ENCODE results near the gene MST1.
A peak's percentile ranks its signal among the peaks of the same experiment; 100 is the strongest.

Gene MST1

GRCh38 chr3:49705390-49705960, 16.2 kb upstream of the MST1 start:
- no peak for TF ChIP-seq CTCF (IDR thresholded peaks at IDR 0.05; ENCODE audit: extremely low read depth, missing control alignments)
- DNase-seq (ENCODE audit: low spot score): no peak

- no peak for TF ChIP-seq CTCF (IDR thresholded peaks at IDR 0.05; ENCODE audit: extremely low read depth, missing control alignments)
- DNase-seq (ENCODE audit: low spot score): no peak
Measured at GRCh38 chr3:49704629-49705028, 15.4 kb upstream of the MST1 start.

- TF ChIP-seq CTCF (IDR thresholded peaks at IDR 0.05; ENCODE audit: extremely low read depth, missing control alignments): no peak
- no peak for DNase-seq (ENCODE audit: low spot score)
Measured at GRCh38 chr3:49703956-49704355, 14.7 kb upstream of the MST1 start.

GRCh38 chr3:49703443-49703927, 14.2 kb upstream of the MST1 start:
- peak; percentile 92 for DNase-seq (ENCODE audit: low spot score)
- TF ChIP-seq CTCF (IDR thresholded peaks at IDR 0.05; ENCODE audit: extremely low read depth, missing control alignments): peak; percentile 80

GRCh38 chr3:49702672-49703071, 13.4 kb upstream of the MST1 start:
- no peak for DNase-seq (ENCODE audit: low spot score)
- TF ChIP-seq CTCF (IDR thresholded peaks at IDR 0.05; ENCODE audit: extremely low read depth, missing control alignments): no peak

GRCh38 chr3:49701388-49702077, 12.3 kb upstream of the MST1 start:
- no peak for DNase-seq (ENCODE audit: low spot score)
- TF ChIP-seq CTCF (IDR thresholded peaks at IDR 0.05; ENCODE audit: extremely low read depth, missing control alignments): no peak

- DNase-seq (ENCODE audit: low spot score): no peak
- no peak for TF ChIP-seq CTCF (IDR thresholded peaks at IDR 0.05; ENCODE audit: extremely low read depth, missing control alignments)
Measured at GRCh38 chr3:49700453-49701128, 11.3 kb upstream of the MST1 start.
